GM11168 (cell line): ENCODE data around the gene STX8.

Experiments
- in situ Hi-C: fragments of 300-500 bp; cut with MboI; formaldehyde crosslinking; loops from one replicate; pipeline ENCODE4 v1.12.0; 2022; ENCODE audit warnings: low sequenced_read_pairs; ENCODE audit not compliant: unreplicated experiment

Gene STX8

GRCh38 chr17:9236286-9237052 is 339.2 kb downstream of the STX8 start:
- in situ Hi-C loops, result no loop called here

GRCh38 chr17:9235346-9235745 is 340.3 kb downstream of the STX8 start:
- in situ Hi-C loops, result no loop called here

- in situ Hi-C loops, result no loop called here
Measured at GRCh38 chr17:9234389-9234945, 341.2 kb downstream of the STX8 start.

GRCh38 chr17:9233761-9234160 is 341.9 kb downstream of the STX8 start:
- in situ Hi-C loops, result no loop called here

- in situ Hi-C loops, result no loop called here
Measured at GRCh38 chr17:9233271-9233599, 342.4 kb downstream of the STX8 start.

GRCh38 chr17:9232591-9233270 is 342.9 kb downstream of the STX8 start:
- in situ Hi-C loops, result no loop called here

- in situ Hi-C loops, result no loop called here
Measured at GRCh38 chr17:9232155-9232475, 343.5 kb downstream of the STX8 start.

- in situ Hi-C loops, result no loop called here
Measured at GRCh38 chr17:9231449-9232154, 344.0 kb downstream of the STX8 start.

GRCh38 chr17:9230861-9231260 is 344.8 kb downstream of the STX8 start:
- in situ Hi-C loops, result no loop called here

- in situ Hi-C loops, result no loop called here
Measured at GRCh38 chr17:9230346-9230745, 345.3 kb downstream of the STX8 start.

GRCh38 chr17:9229826-9230201 is 345.8 kb downstream of the STX8 start:
- in situ Hi-C loops, result no loop called here

GRCh38 chr17:9229160-9229825 is 346.3 kb downstream of the STX8 start:
- in situ Hi-C loops, result no loop called here

GRCh38 chr17:9228408-9229159 is 347.0 kb downstream of the STX8 start:
- in situ Hi-C loops, result no loop called here

GRCh38 chr17:9227819-9228407 is 347.7 kb downstream of the STX8 start:
- in situ Hi-C loops, result no loop called here

GRCh38 chr17:9226794-9227135 is 348.9 kb downstream of the STX8 start:
- in situ Hi-C loops, result no loop called here

GRCh38 chr17:9226130-9226793 is 349.4 kb downstream of the STX8 start:
- in situ Hi-C loops, result no loop called here

GRCh38 chr17:9225305-9226101 is 350.1 kb downstream of the STX8 start:
- in situ Hi-C loops, result no loop called here

GRCh38 chr17:9224485-9224884 is 351.1 kb downstream of the STX8 start:
- in situ Hi-C loops, result no loop called here
